ENCODE measurements around the gene PALLD. TPM values are rescaled to one million over a fixed set of nuclear protein-coding genes. Genes with fewer than 3 reads are reported as not detected.

PALLD gene
- total RNA-seq, 1 experiment from 2014 or later, result 166 TPM

DNA sequence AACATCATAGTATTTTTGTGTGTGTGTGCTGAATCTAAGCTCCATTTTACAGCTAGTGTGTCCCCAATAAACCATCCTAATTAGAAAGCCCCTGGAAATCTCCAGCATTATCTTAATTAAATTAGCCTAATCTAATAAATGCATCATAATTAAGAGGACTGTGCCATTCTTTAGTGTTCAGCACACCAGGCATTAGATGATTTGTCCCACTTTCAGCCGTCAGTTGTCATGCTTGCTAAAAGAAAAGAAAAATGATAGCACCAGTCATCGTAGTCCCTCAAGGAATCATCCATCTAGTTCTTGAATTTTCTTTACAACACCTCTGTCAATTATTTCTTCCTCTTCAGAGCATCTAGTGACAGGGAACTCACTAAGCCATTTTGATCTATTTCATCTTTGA lies 155.9 kb downstream of the PALLD start:
- TF ChIP-seq SIN3A (IDR thresholded peaks at IDR 0.05; ENCODE audit: low read depth), result no peak

DNA sequence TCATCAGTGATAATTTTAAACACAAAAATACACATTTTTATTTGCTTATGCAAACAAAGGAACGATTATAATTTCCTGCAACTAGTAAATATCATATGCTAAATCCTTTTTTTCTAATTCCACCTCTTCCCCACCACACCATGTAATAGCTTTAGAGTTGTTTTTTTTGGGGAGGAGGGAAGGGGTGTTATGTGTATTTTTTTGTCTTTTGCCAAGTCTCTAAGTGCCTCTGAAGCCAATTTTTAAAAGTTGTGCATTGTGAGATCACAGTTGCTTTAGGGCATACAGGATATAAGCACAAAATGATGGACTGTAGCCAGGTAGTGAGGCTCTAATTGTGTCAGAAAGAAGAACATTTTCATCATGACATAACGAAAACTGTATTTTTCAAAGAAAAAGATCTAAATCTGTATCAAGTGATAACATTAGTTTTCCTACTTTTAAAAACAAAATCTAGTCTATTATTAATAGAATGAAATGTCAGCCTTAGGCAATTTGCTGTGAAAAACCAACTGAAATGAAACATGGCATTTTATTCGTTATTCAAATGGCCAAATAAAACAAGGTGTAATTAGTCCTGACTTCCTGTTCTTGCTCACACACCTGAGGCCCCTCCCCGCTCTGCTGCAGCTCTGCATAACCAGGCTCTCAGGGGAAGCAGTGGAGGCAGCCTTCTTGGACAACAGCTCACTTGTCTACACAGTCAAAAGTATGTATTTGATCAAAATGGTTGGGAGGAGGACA lies 157.4 kb downstream of the PALLD start:
- BruUV-seq (replicated peaks), result no TSS peak
- no peak for DNase-seq (ENCODE audit: low read depth, low spot score)
- H3K4me3 ChIP-seq (replicated peaks in 1 of 2; ENCODE audit: low read depth in 1 of 2, low read length in 2 of 2), result no peak overlapping the region

More for the DNA sequence above, 155.9 kb downstream of the PALLD start:
- ChIA-PET RAD21 (ENCODE audit: low non-redundant PET in 1 of 2, low total read pairs in 2 of 2, uncharacterized antibody in 2 of 2, unreplicated experiment in 2 of 2) (no interaction called here), POLR2A (no interaction called here), CTCF (no interaction called here)
- H3K4me2 ChIP-seq (ENCODE audit: low read length), result no peak overlapping the region
- no peaks in the 10 kb centered on the region for H3K36me3 ChIP-seq (ENCODE audit: control insufficient read depth in 1 of 2, insufficient read depth in 2 of 2, low read length in 2 of 2)
- ATAC-seq, result no peak
- H3K9ac ChIP-seq (ENCODE audit: low read length), result no peak overlapping the region
- intact Hi-C loops (cut with micrococcal nuclease), result no loop called here
- H4K20me1 ChIP-seq (ENCODE audit: insufficient read depth), result no peaks in the 10 kb centered on the region
- H3K27ac ChIP-seq (ENCODE audit: low read depth, low read length), result peak overlapping the region; percentile 94; the same call in 1 of the 2 replicates
- no TSS peak for BruUV-seq (replicated peaks)
- H3K4me1 ChIP-seq (ENCODE audit: control insufficient read depth in 1 of 2, insufficient read depth in 2 of 2, low read length in 2 of 2), result peaks cover 79 to 82% of the 10 kb centered on the region in 2 experiments
- H3K27me3 ChIP-seq (ENCODE audit: insufficient read depth, low read length), result no peaks in the 10 kb centered on the region
- no peak overlapping the region for H2AFZ ChIP-seq (ENCODE audit: low read depth, low read length, poor library complexity, severe bottlenecking)
- no peaks in the 10 kb centered on the region for H3K9me3 ChIP-seq (ENCODE audit: control insufficient read depth in 1 of 2, insufficient read depth in 1 of 2, low read depth in 1 of 2, low read length in 2 of 2)
- H3K79me2 ChIP-seq (ENCODE audit: insufficient read depth, low read length), result peaks cover 48% of the 10 kb centered on the region
- H3K9me2 ChIP-seq (ENCODE audit: insufficient read depth), result no peaks in the 10 kb centered on the region
- H3K4me3 ChIP-seq (replicated peaks in 1 of 2; ENCODE audit: low read depth in 1 of 2, low read length in 2 of 2), result no peak overlapping the region
- no peak for DNase-seq (ENCODE audit: low read depth, low spot score)

More for the DNA sequence above, 157.4 kb downstream of the PALLD start:
- Histone ChIP-seq H3K9me2 (ENCODE audit: insufficient read depth) (no peaks in the 10 kb centered on the region), H3K27me3 (ENCODE audit: insufficient read depth, low read length) (no peaks in the 10 kb centered on the region), H3K4me1 (ENCODE audit: control insufficient read depth in 1 of 2, insufficient read depth in 2 of 2, low read length in 2 of 2) (peaks cover 63 to 74% of the 10 kb centered on the region in 2 experiments), H3K4me2 (ENCODE audit: low read length) (peak overlapping the region; percentile 47), H3K9me3 (ENCODE audit: control insufficient read depth in 1 of 2, insufficient read depth in 1 of 2, low read depth in 1 of 2, low read length in 2 of 2) (no peaks in the 10 kb centered on the region), H2AFZ (ENCODE audit: low read depth, low read length, poor library complexity, severe bottlenecking) (no peak overlapping the region), H4K20me1 (ENCODE audit: insufficient read depth) (no peaks in the 10 kb centered on the region), H3K36me3 (ENCODE audit: control insufficient read depth in 1 of 2, insufficient read depth in 2 of 2, low read length in 2 of 2) (no peaks in the 10 kb centered on the region), H3K9ac (ENCODE audit: low read length) (no peak overlapping the region), H3K27ac (ENCODE audit: low read depth, low read length) (peak overlapping the region; percentile 94), H3K79me2 (ENCODE audit: insufficient read depth, low read length) (peaks cover 43% of the 10 kb centered on the region)
- ChIA-PET RAD21 (ENCODE audit: low non-redundant PET in 1 of 2, low total read pairs in 2 of 2, uncharacterized antibody in 2 of 2, unreplicated experiment in 2 of 2) (no interaction called here), CTCF (no interaction called here), POLR2A (no interaction called here)
- intact Hi-C loops (cut with micrococcal nuclease), result no loop called here
- peak; percentile 44; the same call in 1 of the 2 replicates for ATAC-seq
- TF ChIP-seq POLR2A (IDR thresholded peaks at IDR 0.05; ENCODE audit: borderline replicate concordance, extremely low read depth, insufficient read depth, insufficient read length) (no peak), EZH2 (IDR thresholded peaks at IDR 0.05) (no peak), YY1 (IDR thresholded peaks at IDR 0.05; ENCODE audit: extremely low read depth, insufficient replicate concordance, low read depth, low read length) (no peak), SIN3A (IDR thresholded peaks at IDR 0.05; ENCODE audit: low read depth) (no peak), CEBPB (IDR thresholded peaks at IDR 0.05; ENCODE audit: low read depth) (no peak), EGR1 (IDR thresholded peaks at IDR 0.05; ENCODE audit: low read depth) (no peak), ELF1 (IDR thresholded peaks at IDR 0.05; ENCODE audit: borderline replicate concordance, low read depth) (no peak), EZH2phosphoT487 (IDR thresholded peaks at IDR 0.05; ENCODE audit: borderline replicate concordance) (no peak), ZNF274 (IDR thresholded peaks at IDR 0.05; ENCODE audit: low read depth, low read length) (no peak), ZFX (IDR thresholded peaks at IDR 0.05) (no peak)
- TF ChIP-seq, protein P1, sequence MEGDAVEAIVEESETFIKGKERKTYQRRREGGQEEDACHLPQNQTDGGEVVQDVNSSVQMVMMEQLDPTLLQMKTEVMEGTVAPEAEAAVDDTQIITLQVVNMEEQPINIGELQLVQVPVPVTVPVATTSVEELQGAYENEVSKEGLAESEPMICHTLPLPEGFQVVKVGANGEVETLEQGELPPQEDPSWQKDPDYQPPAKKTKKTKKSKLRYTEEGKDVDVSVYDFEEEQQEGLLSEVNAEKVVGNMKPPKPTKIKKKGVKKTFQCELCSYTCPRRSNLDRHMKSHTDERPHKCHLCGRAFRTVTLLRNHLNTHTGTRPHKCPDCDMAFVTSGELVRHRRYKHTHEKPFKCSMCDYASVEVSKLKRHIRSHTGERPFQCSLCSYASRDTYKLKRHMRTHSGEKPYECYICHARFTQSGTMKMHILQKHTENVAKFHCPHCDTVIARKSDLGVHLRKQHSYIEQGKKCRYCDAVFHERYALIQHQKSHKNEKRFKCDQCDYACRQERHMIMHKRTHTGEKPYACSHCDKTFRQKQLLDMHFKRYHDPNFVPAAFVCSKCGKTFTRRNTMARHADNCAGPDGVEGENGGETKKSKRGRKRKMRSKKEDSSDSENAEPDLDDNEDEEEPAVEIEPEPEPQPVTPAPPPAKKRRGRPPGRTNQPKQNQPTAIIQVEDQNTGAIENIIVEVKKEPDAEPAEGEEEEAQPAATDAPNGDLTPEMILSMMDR (IDR thresholded peaks at IDR 0.05 in 2 of 3, conservative IDR thresholded peaks at IDR 0.05 in 1 of 3; ENCODE audit: borderline replicate concordance in 1 of 3, insufficient read depth in 1 of 3, low read depth in 2 of 3, low read length in 2 of 3), result no peak
- TF ChIP-seq, protein P2, sequence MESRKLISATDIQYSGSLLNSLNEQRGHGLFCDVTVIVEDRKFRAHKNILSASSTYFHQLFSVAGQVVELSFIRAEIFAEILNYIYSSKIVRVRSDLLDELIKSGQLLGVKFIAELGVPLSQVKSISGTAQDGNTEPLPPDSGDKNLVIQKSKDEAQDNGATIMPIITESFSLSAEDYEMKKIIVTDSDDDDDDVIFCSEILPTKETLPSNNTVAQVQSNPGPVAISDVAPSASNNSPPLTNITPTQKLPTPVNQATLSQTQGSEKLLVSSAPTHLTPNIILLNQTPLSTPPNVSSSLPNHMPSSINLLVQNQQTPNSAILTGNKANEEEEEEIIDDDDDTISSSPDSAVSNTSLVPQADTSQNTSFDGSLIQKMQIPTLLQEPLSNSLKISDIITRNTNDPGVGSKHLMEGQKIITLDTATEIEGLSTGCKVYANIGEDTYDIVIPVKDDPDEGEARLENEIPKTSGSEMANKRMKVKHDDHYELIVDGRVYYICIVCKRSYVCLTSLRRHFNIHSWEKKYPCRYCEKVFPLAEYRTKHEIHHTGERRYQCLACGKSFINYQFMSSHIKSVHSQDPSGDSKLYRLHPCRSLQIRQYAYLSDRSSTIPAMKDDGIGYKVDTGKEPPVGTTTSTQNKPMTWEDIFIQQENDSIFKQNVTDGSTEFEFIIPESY (IDR thresholded peaks at IDR 0.05; ENCODE audit: extremely low read depth, insufficient replicate concordance, low read length), result no peak
- TF ChIP-seq, protein P3, sequence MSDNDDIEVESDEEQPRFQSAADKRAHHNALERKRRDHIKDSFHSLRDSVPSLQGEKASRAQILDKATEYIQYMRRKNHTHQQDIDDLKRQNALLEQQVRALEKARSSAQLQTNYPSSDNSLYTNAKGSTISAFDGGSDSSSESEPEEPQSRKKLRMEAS (IDR thresholded peaks at IDR 0.05), result no peak
- TF ChIP-seq, protein P4, sequence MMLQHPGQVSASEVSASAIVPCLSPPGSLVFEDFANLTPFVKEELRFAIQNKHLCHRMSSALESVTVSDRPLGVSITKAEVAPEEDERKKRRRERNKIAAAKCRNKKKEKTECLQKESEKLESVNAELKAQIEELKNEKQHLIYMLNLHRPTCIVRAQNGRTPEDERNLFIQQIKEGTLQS (IDR thresholded peaks at IDR 0.05), result no peak
